NCI-H748 (cell line): Measurements from ENCODE around the gene WFDC13.
"Not testable (repeated sequence)": the region's sequence is repeated elsewhere in the genome, so short reads cannot be mapped to it uniquely, and the experiment has no call there.

Source experiments
- DNase-seq: peaks from one replicate; lab custom pipeline; 2025; ENCODE audit not compliant: unreplicated experiment; lab: John Stamatoyannopoulos, UW

Gene WFDC13, protein sequence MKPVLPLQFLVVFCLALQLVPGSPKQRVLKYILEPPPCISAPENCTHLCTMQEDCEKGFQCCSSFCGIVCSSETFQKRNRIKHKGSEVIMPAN

GRCh38 chr20:45701873-45702272 is at the start of gene WFDC13:
Gene WFDC13 (plus strand): TSS chr20:45702038. CDS start chr20:45702124, 86 bp downstream.
- no peak for DNase-seq

DNA sequence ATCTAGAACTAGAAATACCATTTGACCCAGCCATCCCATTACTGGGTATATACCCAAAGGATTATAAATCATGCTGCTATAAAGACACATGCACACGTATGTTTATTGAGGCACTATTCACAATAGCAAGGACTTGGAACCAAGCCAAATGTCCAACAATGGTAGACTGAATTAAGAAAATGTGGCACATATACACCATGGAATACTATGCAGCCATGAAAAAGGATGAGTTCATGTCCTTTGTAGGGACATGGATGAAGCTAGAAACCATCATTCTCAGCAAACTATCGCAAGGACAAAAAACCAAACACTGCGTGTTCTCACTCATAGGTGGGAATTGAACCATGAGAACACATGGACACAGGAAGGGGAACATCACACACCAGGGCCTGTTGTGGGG is 44.8 kb upstream of the WFDC13 start:
- not testable (repeated sequence) for DNase-seq

DNA sequence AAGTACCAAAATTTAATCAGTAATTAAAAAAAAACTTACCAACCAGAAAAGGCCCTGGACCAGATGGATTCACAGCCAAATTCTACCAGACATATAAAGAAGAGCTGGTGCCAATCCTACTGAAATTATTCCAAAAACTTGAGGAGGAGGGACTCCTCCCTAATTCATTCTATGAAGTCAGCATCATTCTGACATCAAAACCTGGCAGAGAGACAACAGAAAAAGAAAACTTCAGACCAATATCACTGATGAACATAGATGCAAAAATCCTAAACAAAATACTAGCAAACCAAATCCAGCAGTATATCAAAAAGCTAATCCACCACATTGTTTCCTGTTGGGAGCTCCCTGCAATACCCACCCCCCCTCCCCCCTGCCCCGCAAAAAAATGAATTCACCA is 31.7 kb upstream of the WFDC13 start, which contains the start of gene WFDC11:
TSS of gene WFDC11 (minus strand) at position 101 of the 400 bp plus-strand sequence. CDS start 19,639 bp downstream, outside the sequence.
- DNase-seq, result no peak

DNA sequence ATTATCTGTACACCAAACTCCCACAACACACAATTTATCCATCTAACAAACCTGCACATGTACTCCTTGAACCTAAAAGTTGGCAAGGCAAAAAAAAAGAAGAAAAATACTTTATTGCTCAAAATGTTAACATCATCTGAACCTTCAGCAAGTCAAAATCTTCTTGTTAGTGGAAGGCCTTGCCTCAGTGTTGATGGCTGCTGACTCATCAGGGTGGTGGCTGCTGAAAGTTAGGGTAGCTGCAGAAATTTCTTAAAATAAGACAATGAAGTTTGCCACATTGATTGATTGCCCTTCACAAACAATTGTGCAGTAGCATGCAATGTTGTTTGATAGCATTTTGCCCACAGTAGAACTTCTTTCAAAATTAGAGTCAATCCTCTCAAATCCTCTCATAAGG is 29.1 kb upstream of the WFDC13 start:
- no peak for DNase-seq

DNA sequence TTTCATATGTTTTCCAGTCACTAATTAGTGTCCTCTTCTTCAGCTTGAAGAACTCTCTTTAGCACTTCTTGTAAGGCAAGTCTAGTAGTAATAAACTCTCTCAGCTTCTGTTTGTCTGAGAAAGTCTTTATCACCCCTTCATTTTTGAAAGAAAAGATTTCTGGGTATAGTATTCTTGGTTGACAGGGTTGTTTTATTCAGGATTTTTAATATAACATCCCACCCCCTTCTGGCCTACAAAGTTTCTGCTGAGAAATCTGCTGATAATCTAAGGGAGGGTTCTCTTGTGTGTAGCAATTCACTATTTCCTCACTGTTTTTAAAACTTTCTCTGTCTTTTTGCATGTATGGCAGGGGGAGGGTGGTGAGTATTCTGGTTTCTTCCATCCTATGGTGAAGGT is 22.2 kb upstream of the WFDC13 start:
- DNase-seq, result no peak

- no peak for DNase-seq
These were observed 15.9 kb upstream of the WFDC13 start for GRCh38 chr20:45685896-45686295.

DNA sequence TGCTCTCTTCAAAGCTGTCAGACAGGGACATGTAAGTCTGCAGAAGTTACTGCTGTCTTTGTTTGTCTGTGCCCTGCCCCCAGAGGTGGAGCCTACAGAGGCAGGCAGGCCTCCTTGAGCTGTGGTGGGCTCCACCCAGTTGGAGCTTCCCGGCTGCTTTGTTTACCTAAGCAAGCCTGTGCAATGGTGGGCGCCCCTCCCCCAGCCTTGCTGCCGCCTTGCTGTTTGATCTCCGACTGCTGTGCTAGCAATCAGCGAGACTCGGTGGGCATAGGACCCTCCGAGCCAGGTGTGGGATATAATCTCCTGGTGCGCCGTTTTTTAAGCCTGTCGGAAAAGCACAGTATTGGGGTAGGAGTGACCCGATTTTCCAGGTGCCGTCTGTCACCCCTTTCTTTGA is 8.5 kb upstream of the WFDC13 start:
- DNase-seq, result not testable (repeated sequence)

DNA sequence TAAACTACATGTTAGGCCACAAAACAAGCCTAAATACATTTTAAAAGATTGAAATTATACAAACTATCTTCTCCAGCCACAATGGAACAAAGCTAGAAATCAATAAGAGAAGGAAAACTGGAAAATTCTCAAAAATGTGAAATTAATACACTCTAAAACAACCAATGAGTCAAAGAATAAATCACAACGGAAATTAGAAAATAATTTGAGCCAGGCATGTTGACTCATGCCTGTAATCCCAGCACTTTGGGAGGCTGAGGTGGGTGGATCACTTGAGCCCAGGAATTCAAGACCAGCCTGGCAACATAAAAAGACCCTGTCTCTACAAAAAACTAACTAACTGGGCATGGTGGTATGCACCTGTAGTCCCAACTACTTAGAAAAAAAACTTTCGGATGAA is 6.3 kb upstream of the WFDC13 start:
- no peak for DNase-seq

DNA sequence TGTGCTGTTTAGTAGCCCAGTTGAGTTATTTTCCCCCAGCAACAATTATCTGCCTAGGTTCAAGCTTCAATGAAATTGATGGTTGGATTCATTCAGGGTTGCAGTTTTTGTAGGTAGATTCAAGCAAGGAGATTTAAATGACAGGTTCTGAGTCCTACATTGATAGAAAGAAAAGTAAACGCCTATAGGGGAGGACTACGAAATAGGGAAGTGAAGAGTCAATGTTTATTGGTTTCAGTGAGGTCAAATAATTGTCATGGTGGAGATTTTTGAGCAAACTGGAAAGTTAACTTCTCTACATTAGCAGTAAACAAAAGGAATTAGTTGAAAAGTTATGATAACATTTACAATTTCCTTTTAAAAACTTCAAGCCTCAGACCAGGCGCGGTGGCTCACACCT is 734 bp upstream of the WFDC13 start:
- DNase-seq, result no peak

GRCh38 chr20:45704969-45705637 is 3.3 kb downstream of the WFDC13 start, which contains the start of gene WFDC10B:
Gene WFDC10B (minus strand): TSS chr20:45705019. CDS start chr20:45685992, 19,027 bp downstream.
- peak; percentile 25 for DNase-seq

DNA sequence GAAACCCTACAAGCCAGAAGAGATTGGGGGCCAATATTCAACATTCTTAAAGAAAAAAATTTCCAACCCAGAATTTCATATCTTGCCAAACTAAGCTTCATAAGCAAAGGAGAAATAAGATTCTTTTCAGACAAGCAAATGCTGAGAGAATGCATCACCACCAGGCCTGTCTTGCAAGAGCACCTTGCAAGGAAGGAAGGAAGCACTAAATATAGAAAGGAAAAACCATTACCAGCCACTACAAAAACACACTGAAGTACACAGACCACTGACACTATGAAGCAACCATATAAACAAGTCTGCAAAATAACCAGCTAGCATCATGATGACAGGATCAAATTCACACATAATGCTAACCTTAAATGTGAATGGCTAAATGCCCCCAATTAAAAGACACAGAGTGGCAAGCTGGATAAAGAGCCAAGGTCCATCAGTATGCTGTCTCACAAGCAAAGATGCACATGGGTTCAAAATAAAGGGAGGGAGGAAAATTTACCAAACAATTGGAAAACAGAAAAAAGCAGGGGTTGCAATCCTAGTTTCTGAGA is 14.4 kb downstream of the WFDC13 start:
- not testable (repeated sequence) for DNase-seq

- DNase-seq, result no peak
These were observed 20.2 kb downstream of the WFDC13 start, which contains the start of gene SPINT4 for GRCh38 chr20:45722047-45722446. Gene SPINT4 (plus strand): TSS chr20:45722347. CDS start chr20:45722368, 21 bp downstream.

DNA sequence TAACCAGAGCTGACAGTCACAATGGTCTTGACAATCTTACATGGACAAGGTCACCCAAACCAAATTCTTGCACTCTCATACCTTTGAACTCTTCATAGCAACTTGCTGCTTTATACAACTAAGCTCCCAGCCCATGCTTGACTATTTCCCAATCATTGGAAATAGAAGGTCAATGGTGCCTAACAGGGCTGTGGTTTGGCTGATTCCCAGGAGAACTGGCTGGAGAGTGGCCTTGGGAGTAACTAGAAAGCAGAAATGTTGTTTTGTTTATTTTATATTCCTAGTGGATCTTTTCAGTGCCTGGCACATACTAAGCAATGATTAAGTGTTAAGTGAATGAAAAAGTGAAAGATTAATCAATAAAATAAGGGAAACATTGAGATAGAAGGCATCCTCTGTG is 23.3 kb downstream of the WFDC13 start:
- DNase-seq, result no peak

DNA sequence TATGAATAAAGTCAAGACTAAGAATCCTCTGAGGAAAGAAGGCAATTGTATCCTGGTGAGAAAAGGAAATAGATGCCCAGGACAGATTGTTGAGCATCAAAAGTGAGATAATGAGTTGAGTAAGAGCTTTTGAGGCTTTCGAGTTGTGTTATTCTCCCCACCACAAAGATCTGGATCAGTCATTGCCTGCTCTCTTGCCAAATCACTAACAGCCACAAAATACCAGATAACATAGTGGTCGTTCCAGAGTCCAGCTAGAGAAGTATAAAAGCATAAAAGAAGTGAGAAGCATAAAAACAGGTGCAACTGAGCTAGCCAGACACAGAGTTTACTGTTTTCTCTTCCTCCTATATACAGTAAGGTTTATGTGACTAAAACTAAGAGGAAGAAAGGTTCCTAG is 25.2 kb downstream of the WFDC13 start:
- no peak for DNase-seq

- no peak for DNase-seq
These were observed 30.4 kb downstream of the WFDC13 start for GRCh38 chr20:45732199-45732598.

DNA sequence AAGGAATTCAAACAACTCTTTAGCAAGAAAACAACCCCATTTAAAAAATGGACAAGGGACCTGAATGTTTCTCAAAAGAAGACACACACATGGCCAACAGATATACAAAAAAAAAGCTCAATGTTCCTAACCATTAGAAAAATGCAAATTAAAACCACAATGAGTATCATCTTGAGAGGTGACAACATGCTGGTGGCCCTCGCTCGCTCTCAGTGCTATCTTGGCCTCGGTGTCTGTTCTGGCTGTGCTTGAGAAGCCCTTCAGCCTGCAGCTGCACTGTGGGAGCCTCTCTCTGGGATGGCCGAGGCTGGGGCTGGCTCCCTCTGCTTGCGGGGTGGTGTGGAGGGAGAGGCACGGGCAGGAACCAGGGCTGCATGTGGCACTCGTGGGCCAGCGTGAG is 33.7 kb downstream of the WFDC13 start:
- no peak for DNase-seq

- no peak for DNase-seq
These were observed 34.1 kb downstream of the WFDC13 start for GRCh38 chr20:45735988-45736387.

DNA sequence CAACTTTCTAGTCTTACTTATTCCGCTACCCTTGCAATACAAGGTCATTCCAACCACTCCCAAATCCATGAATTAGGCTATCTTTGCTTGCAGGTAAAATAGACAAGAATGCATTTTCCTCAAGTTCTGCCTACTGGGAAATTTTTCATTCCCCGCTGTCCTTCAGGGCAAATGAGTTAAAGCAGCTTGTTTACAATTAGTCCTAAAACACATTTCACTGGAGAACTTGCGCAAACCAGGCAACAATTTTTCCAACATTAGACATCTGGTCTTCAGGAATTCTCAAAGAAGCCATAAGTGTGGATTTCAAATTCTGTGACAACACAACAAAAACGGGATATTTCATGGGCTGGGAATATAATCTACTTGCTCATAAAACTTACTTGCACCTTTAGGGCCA is 40.8 kb downstream of the WFDC13 start:
- DNase-seq, result no peak

DNA sequence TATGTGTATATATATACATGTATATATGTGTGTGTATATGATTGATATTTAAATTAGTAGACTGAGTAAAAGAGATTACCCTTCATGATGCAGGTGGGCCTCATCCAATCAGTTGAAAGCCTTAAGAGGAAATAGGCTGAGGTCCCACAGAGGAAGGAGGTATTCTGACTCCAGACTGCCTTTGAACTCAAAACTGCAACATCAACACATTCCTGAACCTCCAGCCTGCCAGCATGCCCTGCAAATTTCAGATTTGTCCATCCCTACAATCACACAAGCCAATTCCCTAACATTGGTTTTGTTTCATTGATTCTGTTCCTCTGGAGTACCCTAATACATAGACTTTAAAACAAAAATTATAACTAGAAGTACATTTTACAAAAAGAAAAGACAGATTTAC is 43.2 kb downstream of the WFDC13 start:
- no peak for DNase-seq

GRCh38 chr20:45751721-45752120 is 49.9 kb downstream of the WFDC13 start:
- DNase-seq, result no peak

- DNase-seq, result no peak
These were observed 50.9 kb downstream of the WFDC13 start for GRCh38 chr20:45752746-45753145.

- no peak for DNase-seq
These were observed 56.3 kb downstream of the WFDC13 start for GRCh38 chr20:45758096-45758495.
